Neural progenitor cell (in vitro differentiated cells): ENCODE data around the gene MAP2K1. TPM values are rescaled to one million over a fixed set of nuclear protein-coding genes. Genes with fewer than 3 reads are reported as not detected.
"Not testable (repeated sequence)": the region's sequence is repeated elsewhere in the genome, so short reads cannot be mapped to it uniquely, and the experiment has no call there.

ENCODE experiments used
- DNase-seq: peaks from one replicate; pipeline ENCODE4 v3.0.0-alpha.2; 2016; ENCODE audit warnings: low spot score
- H2AFZ ChIP-seq: fragments of 200-600 bp; sonication (generic); replicated peaks from 2 replicates; pipeline ENCODE4 v1.6.1; 2016; ENCODE audit warnings: antibody characterized with exemption
- H3F3A ChIP-seq: fragments of 200-600 bp; sonication (generic); 2 replicates; pipeline ENCODE4 v1.6.1; 2016; ENCODE audit warnings: antibody characterized with exemption, low read depth
- H3K27ac ChIP-seq: fragments of 200-600 bp; sonication (generic); 2 replicates; pipeline ENCODE4 v1.5.1; 2016; ENCODE audit warnings: mild to moderate bottlenecking
- H3K27me3 ChIP-seq: fragments of 200-600 bp; sonication (generic); 2 replicates; pipeline ENCODE4 v1.6.1; 2016; ENCODE audit warnings: mild to moderate bottlenecking, moderate library complexity
- H3K36me3 ChIP-seq: fragments of 200-600 bp; sonication (generic); 2 replicates; pipeline ENCODE4 v1.5.1; 2016
- H3K4me1 ChIP-seq: fragments of 200-600 bp; sonication (generic); 2 replicates; pipeline ENCODE4 v1.6.1; 2016; ENCODE audit warnings: mixed run types
- H3K4me2 ChIP-seq: fragments of 200-600 bp; sonication (generic); 2 replicates; pipeline ENCODE4 v1.6.1; 2016
- H3K4me3 ChIP-seq: fragments of 200-600 bp; sonication (generic); 2 replicates; pipeline ENCODE4 v1.5.1; 2016
- H3K79me2 ChIP-seq: fragments of 200-600 bp; sonication (generic); 2 replicates; pipeline ENCODE4 v1.6.1; 2016; ENCODE audit warnings: low read depth
- H3K9ac ChIP-seq: fragments of 200-600 bp; sonication (generic); 2 replicates; pipeline ENCODE4 v1.6.1; 2016
- H3K9me3 ChIP-seq: fragments of 200-600 bp; sonication (generic); 2 replicates; pipeline ENCODE4 v1.5.1; 2016; ENCODE audit warnings: low read depth
- H4K20me1 ChIP-seq: fragments of 200-600 bp; sonication (generic); 2 replicates; pipeline ENCODE4 v1.6.1; 2016; ENCODE audit warnings: low read depth
- H3K27ac Mint-ChIP-seq: 3 replicates; pipeline ENCODE4 v1.8.0; 2021; ENCODE audit warnings: mixed read lengths
- H3K27me3 Mint-ChIP-seq: 2 replicates; pipeline ENCODE4 v1.8.0; 2022; ENCODE audit warnings: low read depth, mild to moderate bottlenecking, inconsistent platforms, moderate library complexity, mixed read lengths; ENCODE audit not compliant: insufficient read depth
- H3K36me3 Mint-ChIP-seq: 3 replicates; pipeline ENCODE4 v1.8.0; 2021; ENCODE audit warnings: mixed read lengths
- H3K4me1 Mint-ChIP-seq: 3 replicates; pipeline ENCODE4 v1.8.0; 2021; ENCODE audit warnings: mixed read lengths
- H3K4me3 Mint-ChIP-seq: 3 replicates; pipeline ENCODE4 v1.8.0; 2021; ENCODE audit warnings: mild to moderate bottlenecking, moderate library complexity, mixed read lengths
- H3K9me3 Mint-ChIP-seq: 3 replicates; pipeline ENCODE4 v1.8.0; 2020; ENCODE audit warnings: mixed read lengths
- EZH2 ChIP-seq: fragments of 200-600 bp; sonication (generic); IDR thresholded peaks from 2 replicates; pipeline ENCODE4 v1.6.1; 2017; ENCODE audit warnings: antibody characterized with exemption, mild to moderate bottlenecking, moderate library complexity
- EZH2phosphoT487 ChIP-seq: fragments of 200-600 bp; sonication (generic); IDR thresholded peaks from 2 replicates; pipeline ENCODE4 v1.6.1; 2017; ENCODE audit warnings: antibody characterized with exemption
- total RNA-seq: library from RNA; depleted of rRNA; stranded (reverse); fragments of >200 nt; gene quantifications from 2 replicates; pipeline ENCODE4 v1.2.3, GENCODE V29; 2015; ENCODE audit warnings: low replicate concordance
- TF ChIP-seq, protein P1 (sequence below): fragments of 200-600 bp; sonication (generic); IDR thresholded peaks from 2 replicates; pipeline ENCODE4 v1.5.1; 2017; ENCODE audit warnings: antibody characterized with exemption, mild to moderate bottlenecking

Gene MAP2K1
- total RNA-seq, 1 donor from 2014 or later = 55.2 TPM

DNA sequence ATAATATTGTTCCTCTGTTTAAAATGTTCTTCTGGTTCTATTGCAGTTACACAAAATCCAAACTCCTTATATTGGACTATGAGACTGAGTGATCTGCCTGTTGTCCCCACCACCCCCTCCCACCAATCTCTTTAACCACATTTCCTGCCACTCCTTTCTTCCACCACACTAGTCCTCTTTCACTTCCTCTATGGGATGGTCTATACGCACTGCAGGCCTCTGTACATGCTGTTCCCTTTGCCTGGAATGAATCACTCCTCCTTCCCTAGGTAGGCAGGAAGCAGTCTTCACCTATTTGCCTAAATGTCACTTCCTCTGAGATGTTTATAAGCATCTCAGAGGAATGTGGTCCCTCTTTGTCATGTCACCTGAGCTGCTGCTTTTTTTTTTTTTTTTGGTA is 4.0 kb downstream of the MAP2K1 start:
- peaks cover 72% of the 10 kb centered on the region for H4K20me1 ChIP-seq

DNA sequence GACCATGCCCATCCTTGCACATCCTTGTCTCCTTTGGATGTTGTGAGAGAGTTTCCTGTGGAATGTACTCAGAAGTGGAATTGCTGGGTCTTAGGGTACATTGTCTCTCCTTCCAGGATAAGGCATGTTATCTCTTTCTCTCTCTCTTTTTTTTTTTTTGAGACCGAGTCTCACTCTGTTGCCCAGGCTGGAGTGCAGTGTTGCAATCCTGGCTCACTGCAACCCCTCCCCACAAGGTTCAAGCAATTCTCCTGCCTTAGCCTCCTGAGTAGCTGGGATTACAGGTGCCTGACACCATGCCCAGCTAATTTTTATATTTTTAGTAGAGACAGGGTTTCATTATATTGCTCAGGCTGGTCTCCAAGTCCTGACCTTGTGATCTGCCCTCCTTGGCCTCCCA is 6.3 kb downstream of the MAP2K1 start:
- peaks cover 98% of the 10 kb centered on the region for H3K79me2 ChIP-seq
- peaks cover 32% of the 10 kb centered on the region for H3K36me3 Mint-ChIP-seq
- not testable (repeated sequence) for H3K4me2 ChIP-seq, H3K4me3 ChIP-seq, H3K27ac ChIP-seq, H3K9me3 Mint-ChIP-seq, H2AFZ ChIP-seq, H3K9ac ChIP-seq, H3K4me3 Mint-ChIP-seq, H3K36me3 ChIP-seq, H3K9me3 ChIP-seq, DNase-seq, H3K4me1 ChIP-seq, H3K27ac Mint-ChIP-seq, H3K27me3 Mint-ChIP-seq, H3F3A ChIP-seq, H3K27me3 ChIP-seq
- peaks cover 14% of the 10 kb centered on the region for H3K4me1 Mint-ChIP-seq
- H4K20me1 ChIP-seq = peaks cover 70% of the 10 kb centered on the region

More for the DNA sequence above, 4.0 kb downstream of the MAP2K1 start:
- no peak for DNase-seq
- H2AFZ ChIP-seq = no peak overlapping the region
- TF ChIP-seq EZH2 (no peak), EZH2phosphoT487 (no peak)
- TF ChIP-seq, protein P1, sequence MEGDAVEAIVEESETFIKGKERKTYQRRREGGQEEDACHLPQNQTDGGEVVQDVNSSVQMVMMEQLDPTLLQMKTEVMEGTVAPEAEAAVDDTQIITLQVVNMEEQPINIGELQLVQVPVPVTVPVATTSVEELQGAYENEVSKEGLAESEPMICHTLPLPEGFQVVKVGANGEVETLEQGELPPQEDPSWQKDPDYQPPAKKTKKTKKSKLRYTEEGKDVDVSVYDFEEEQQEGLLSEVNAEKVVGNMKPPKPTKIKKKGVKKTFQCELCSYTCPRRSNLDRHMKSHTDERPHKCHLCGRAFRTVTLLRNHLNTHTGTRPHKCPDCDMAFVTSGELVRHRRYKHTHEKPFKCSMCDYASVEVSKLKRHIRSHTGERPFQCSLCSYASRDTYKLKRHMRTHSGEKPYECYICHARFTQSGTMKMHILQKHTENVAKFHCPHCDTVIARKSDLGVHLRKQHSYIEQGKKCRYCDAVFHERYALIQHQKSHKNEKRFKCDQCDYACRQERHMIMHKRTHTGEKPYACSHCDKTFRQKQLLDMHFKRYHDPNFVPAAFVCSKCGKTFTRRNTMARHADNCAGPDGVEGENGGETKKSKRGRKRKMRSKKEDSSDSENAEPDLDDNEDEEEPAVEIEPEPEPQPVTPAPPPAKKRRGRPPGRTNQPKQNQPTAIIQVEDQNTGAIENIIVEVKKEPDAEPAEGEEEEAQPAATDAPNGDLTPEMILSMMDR = no peak
- H3K9me3 Mint-ChIP-seq = no peaks in the 10 kb centered on the region
- peaks cover 90% of the 10 kb centered on the region for H3K79me2 ChIP-seq
- peaks cover 23% of the 10 kb centered on the region for H3K36me3 Mint-ChIP-seq
- H3K4me1 ChIP-seq = peaks cover 13% of the 10 kb centered on the region
- peaks cover 5% of the 10 kb centered on the region for H3K27me3 Mint-ChIP-seq
- H3K4me3 Mint-ChIP-seq = no peak overlapping the region
- no peaks in the 10 kb centered on the region for H3K9me3 ChIP-seq
- no peak overlapping the region for H3K27ac ChIP-seq
- H3K27me3 ChIP-seq = no peaks in the 10 kb centered on the region
- no peaks in the 10 kb centered on the region for H3K36me3 ChIP-seq
- no peak overlapping the region for H3K9ac ChIP-seq
- peaks cover 24% of the 10 kb centered on the region for H3K4me1 Mint-ChIP-seq
- peaks cover 7% of the 10 kb centered on the region for H3F3A ChIP-seq
- no peak overlapping the region for H3K4me3 ChIP-seq
- H3K4me2 ChIP-seq = no peak overlapping the region
- H3K27ac Mint-ChIP-seq = no peak overlapping the region

DNA sequence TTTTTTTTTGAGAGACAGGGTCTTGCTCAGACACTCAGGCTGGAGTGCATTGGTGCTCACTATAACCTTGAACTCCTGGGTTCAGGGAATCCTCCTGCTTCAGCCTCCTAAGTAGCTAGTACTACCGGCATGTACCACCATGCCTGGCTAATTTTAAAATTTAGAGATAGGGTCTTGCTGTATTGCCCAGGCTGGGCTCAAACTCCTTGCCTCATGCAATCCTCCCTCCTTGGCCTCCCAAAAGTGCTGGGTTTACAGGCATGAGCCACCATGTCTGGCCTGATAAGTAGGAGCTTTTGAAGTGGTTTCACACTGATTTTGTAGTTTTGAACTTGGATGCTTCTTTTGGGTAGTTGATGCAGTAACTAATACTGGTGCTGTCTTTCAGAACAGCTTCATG is 7.8 kb downstream of the MAP2K1 start:
- no peak overlapping the region for H2AFZ ChIP-seq
- Mint-ChIP-seq H3K27ac (no peak overlapping the region), H3K4me1 (peaks cover 5% of the 10 kb centered on the region), H3K27me3 (no peaks in the 10 kb centered on the region), H3K9me3 (no peaks in the 10 kb centered on the region), H3K36me3 (peaks cover 32% of the 10 kb centered on the region), H3K4me3 (no peak overlapping the region)
- no peaks in the 10 kb centered on the region for H3K9me3 ChIP-seq
- no peaks in the 10 kb centered on the region for H3K4me1 ChIP-seq
- H3K27me3 ChIP-seq = no peaks in the 10 kb centered on the region
- H4K20me1 ChIP-seq = peaks cover 61% of the 10 kb centered on the region
- no peaks in the 10 kb centered on the region for H3K36me3 ChIP-seq
- H3K4me3 ChIP-seq = no peak overlapping the region
- H3K4me2 ChIP-seq = no peak overlapping the region
- H3K27ac ChIP-seq = no peak overlapping the region
- no peak overlapping the region for H3K9ac ChIP-seq
- no peaks in the 10 kb centered on the region for H3F3A ChIP-seq
- TF ChIP-seq, protein P1 = no peak
- TF ChIP-seq EZH2phosphoT487 (no peak), EZH2 (no peak)
- peaks cover 98% of the 10 kb centered on the region for H3K79me2 ChIP-seq
- no peak for DNase-seq

DNA sequence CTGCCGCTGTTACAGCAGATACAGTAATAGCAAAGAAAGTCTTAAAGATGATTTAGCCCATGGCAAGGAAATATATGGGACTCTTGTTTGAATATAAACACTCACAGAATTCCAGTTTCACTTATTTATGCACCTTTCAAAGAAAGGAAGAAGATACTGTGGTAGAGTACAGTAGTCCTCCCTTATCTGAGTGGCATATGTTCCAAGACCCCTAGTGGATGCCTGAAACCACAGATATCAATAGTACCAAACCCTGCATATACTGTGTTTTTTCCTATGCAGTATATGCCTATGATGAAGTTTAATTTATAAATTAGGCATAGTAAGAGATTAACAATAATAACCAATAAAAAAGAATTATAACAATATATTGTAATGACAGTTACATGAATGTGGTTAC is 8.2 kb downstream of the MAP2K1 start:
- H3K36me3 Mint-ChIP-seq = peaks cover 30% of the 10 kb centered on the region
- H3K4me3 Mint-ChIP-seq = no peak overlapping the region
- no peak overlapping the region for H3K27ac Mint-ChIP-seq

More for the DNA sequence above, 8.2 kb downstream of the MAP2K1 start:
- DNase-seq = no peak
- Histone ChIP-seq H3K9me3 (no peaks in the 10 kb centered on the region), H3K9ac (no peak overlapping the region), H3K79me2 (peaks cover 97% of the 10 kb centered on the region), H4K20me1 (peaks cover 61% of the 10 kb centered on the region), H3K36me3 (no peaks in the 10 kb centered on the region), H2AFZ (no peak overlapping the region), H3K27me3 (no peaks in the 10 kb centered on the region), H3K4me2 (no peak overlapping the region), H3K4me1 (no peaks in the 10 kb centered on the region), H3F3A (no peaks in the 10 kb centered on the region), H3K4me3 (no peak overlapping the region), H3K27ac (no peak overlapping the region)
- H3K27me3 Mint-ChIP-seq = no peaks in the 10 kb centered on the region
- peaks cover 2% of the 10 kb centered on the region for H3K4me1 Mint-ChIP-seq
- no peaks in the 10 kb centered on the region for H3K9me3 Mint-ChIP-seq
- TF ChIP-seq, protein P1 = no peak
